K562 (cell line): ENCODE data around the gene IRS1.

Source experiments
- CTCF ChIP-seq, 3 experiments: IDR thresholded peaks in 2 of 3; conservative IDR thresholded peaks in 1 of 3; 2 replicates each; pipeline ENCODE4 v1.5.1; 2011 to 2012; ENCODE audit warnings: low read length in 3 of 3, mild to moderate bottlenecking in 3 of 3, control low read depth in 2 of 3, improper control_type of control experiment in 1 of 3, inconsistent platforms in 1 of 3, low read depth in 1 of 3, mixed read lengths in 1 of 3, moderate library complexity in 1 of 3; ENCODE audit not compliant: insufficient read depth in 2 of 3
- KLF13 ChIP-seq: fragments of 450-650 bp; IDR thresholded peaks from 2 replicates; pipeline ENCODE4 v1.6.1; 2016; ENCODE audit warnings: missing genetic modification characterization, low read depth, mild to moderate bottlenecking, missing compliant biosample characterization, moderate library complexity, borderline replicate concordance
- MYC ChIP-seq, 2 experiments: fragments of 250-450 bp in 1 of 2; sonication (Bioruptor Pico) in 1 of 2; IDR thresholded peaks; 2 replicates each; pipeline versions ENCODE4 v1.5.1 to v1.6.1; 2012 to 2021; ENCODE audit warnings: low read depth in 2 of 2, borderline replicate concordance in 1 of 2, improper control_type of control experiment in 1 of 2, low read length in 1 of 2, mild to moderate bottlenecking in 1 of 2, moderate library complexity in 1 of 2
- POLR2AphosphoS5 ChIP-seq: IDR thresholded peaks from 2 replicates; pipeline ENCODE4 v1.6.1; 2011; ENCODE audit warnings: mild to moderate bottlenecking, low read depth, low read length, moderate library complexity; ENCODE audit not compliant: control insufficient read depth, insufficient read depth
- SIX5 ChIP-seq, 2 experiments: IDR thresholded peaks; 2 replicates each; pipeline ENCODE4 v1.6.1; 2011; ENCODE audit warnings: low read length in 2 of 2, borderline replicate concordance in 1 of 2, low read depth in 1 of 2, mild to moderate bottlenecking in 1 of 2, moderate library complexity in 1 of 2; ENCODE audit not compliant: insufficient read depth in 1 of 2
- TF ChIP-seq, protein P1 (sequence below): sonication (generic); formaldehyde crosslinking; IDR thresholded peaks from 2 replicates; pipeline ENCODE4 v1.8.0; 2022; ENCODE audit warnings: mild to moderate bottlenecking, missing genetic modification reagents, borderline replicate concordance

DNA sequence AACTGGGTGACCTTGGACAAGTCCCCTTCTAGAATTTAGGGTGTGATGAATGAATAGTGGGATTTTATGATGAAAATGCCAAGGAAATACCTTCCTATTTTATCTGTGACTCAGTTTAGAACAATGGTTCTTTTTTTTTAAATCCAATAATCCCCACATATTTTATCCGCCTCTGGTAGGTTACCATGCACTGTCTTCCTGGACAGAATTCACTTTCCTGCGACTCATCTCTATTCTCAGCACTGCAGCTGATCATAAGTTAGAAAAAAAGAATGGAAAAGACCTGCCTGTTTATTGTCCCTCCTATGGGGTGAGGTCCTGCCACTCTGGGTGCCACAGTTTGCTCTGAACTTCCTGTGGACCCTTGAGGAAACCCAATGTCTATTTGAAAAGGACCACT is 73.1 kb downstream of the IRS1 start:
- TF ChIP-seq SIX5 (IDR thresholded peaks at IDR 0.05; ENCODE audit: borderline replicate concordance in 1 of 2, insufficient read depth in 1 of 2, low read depth in 1 of 2, low read length in 2 of 2): no peak
- no peak for TF ChIP-seq POLR2AphosphoS5
- TF ChIP-seq, protein P1, sequence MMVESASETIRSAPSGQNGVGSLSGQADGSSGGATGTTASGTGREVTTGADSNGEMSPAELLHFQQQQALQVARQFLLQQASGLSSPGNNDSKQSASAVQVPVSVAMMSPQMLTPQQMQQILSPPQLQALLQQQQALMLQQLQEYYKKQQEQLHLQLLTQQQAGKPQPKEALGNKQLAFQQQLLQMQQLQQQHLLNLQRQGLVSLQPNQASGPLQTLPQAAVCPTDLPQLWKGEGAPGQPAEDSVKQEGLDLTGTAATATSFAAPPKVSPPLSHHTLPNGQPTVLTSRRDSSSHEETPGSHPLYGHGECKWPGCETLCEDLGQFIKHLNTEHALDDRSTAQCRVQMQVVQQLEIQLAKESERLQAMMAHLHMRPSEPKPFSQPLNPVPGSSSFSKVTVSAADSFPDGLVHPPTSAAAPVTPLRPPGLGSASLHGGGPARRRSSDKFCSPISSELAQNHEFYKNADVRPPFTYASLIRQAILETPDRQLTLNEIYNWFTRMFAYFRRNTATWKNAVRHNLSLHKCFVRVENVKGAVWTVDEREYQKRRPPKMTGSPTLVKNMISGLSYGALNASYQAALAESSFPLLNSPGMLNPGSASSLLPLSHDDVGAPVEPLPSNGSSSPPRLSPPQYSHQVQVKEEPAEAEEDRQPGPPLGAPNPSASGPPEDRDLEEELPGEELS: no peak
- TF ChIP-seq KLF13 (tag): no peak
- no peak for TF ChIP-seq MYC (IDR thresholded peaks at IDR 0.05; ENCODE audit: low read depth, low read length)
- TF ChIP-seq MYC (CRISPR knock-in tag; IDR thresholded peaks at IDR 0.05; ENCODE audit: borderline replicate concordance, low read depth): no peak
- no peak for TF ChIP-seq CTCF (IDR thresholded peaks at IDR 0.05 in 2 of 3, conservative IDR thresholded peaks at IDR 0.05 in 1 of 3; ENCODE audit: insufficient read depth in 2 of 3, low read depth in 1 of 3, low read length in 3 of 3)
